H1 (cell line): ENCODE results near the gene ANKRD11. TPM values are rescaled to one million over a fixed set of nuclear protein-coding genes. Genes with fewer than 3 reads are reported as not detected.

ENCODE experiments used
- CTCF ChIA-PET: fragments of 300-600 bp; sonication (Branson Sonifier 250); formaldehyde crosslinking; loops from one replicate; lab custom pipeline; 2021; ENCODE audit not compliant: partially characterized antibody; lab: Charles Lee
- POLR2A ChIA-PET: fragments of 300-600 bp; sonication (Branson Sonifier 250); formaldehyde crosslinking; loops from one replicate; lab custom pipeline; 2021; ENCODE audit warnings: inconsistent platforms; ENCODE audit not compliant: partially characterized antibody; lab: Charles Lee
- DNase-seq, 2 experiments: peaks; one replicate each; pipeline versions ENCODE4 v3.0.0 to v3.0.0-alpha.2; 2010 to 2022; ENCODE audit warnings: low spot score in 2 of 2, low read depth in 1 of 2, mixed read lengths in 1 of 2
- FAIRE-seq: peaks from 2 replicates; lab custom pipeline; 2011; peaks lifted over from hg19 to GRCh38; lab: Jason Lieb, UNC
- H2AFZ ChIP-seq: 2 replicates; pipeline ENCODE4 v1.8.1; 2012; ENCODE audit warnings: low read length, inconsistent platforms
- H2AK5ac ChIP-seq: 2 replicates; pipeline ENCODE4 v1.6.1; 2013; ENCODE audit warnings: low read depth, low read length
- H2BK120ac ChIP-seq: replicated peaks from 2 replicates; pipeline ENCODE3; 2013; ENCODE audit warnings: low read depth, low read length, inconsistent platforms
- H2BK12ac ChIP-seq: 2 replicates; pipeline ENCODE4 v1.6.1; 2013; ENCODE audit warnings: low read depth, low read length
- H2BK15ac ChIP-seq: 2 replicates; pipeline ENCODE4 v1.6.1; 2013; ENCODE audit warnings: low read length
- H2BK20ac ChIP-seq: 2 replicates; pipeline ENCODE4 v1.6.1; 2013; ENCODE audit warnings: low read length
- H2BK5ac ChIP-seq: 2 replicates; pipeline ENCODE4 v1.6.1; 2013; ENCODE audit warnings: low read depth, low read length
- H3K14ac ChIP-seq: 2 replicates; pipeline ENCODE4 v1.6.1; 2013; ENCODE audit warnings: inconsistent platforms; ENCODE audit not compliant: insufficient read length
- H3K18ac ChIP-seq: 2 replicates; pipeline ENCODE4 v1.6.1; 2013; ENCODE audit warnings: low read length; ENCODE audit errors: extremely low read depth
- H3K23ac ChIP-seq: 2 replicates; pipeline ENCODE4 v1.6.1; 2013; ENCODE audit warnings: inconsistent platforms; ENCODE audit not compliant: insufficient read length
- H3K23me2 ChIP-seq: 2 replicates; pipeline ENCODE4 v1.6.1; 2013; ENCODE audit warnings: low read depth, low read length
- H3K27ac ChIP-seq: 2 replicates; pipeline ENCODE4 v1.6.1; 2011; ENCODE audit warnings: low read depth, low read length, inconsistent platforms
- H3K27me3 ChIP-seq, 4 experiments: replicated peaks in 1 of 4; 1 replicate in 1 of 4; 2 replicates in 3 of 4; pipeline versions ENCODE4 v1.6.1 to v1.8.1; 2011 to 2013; ENCODE audit warnings: low read length in 3 of 4, mild to moderate bottlenecking in 3 of 4, inconsistent platforms in 2 of 4, mixed read lengths in 2 of 4, moderate library complexity in 1 of 4; ENCODE audit not compliant: control insufficient read depth in 3 of 4, insufficient read depth in 3 of 4; ENCODE audit errors: extremely low read depth in 1 of 4
- H3K36me3 ChIP-seq, 4 experiments: 2 replicates each; pipeline versions ENCODE4 v1.6.1 to v1.8.1; 2011 to 2013; ENCODE audit warnings: mild to moderate bottlenecking in 4 of 4, low read length in 3 of 4, moderate library complexity in 2 of 4, control low read depth in 1 of 4, inconsistent platforms in 1 of 4; ENCODE audit not compliant: insufficient read depth in 4 of 4, control insufficient read depth in 2 of 4
- H3K4ac ChIP-seq: replicated peaks from 2 replicates; pipeline ENCODE3; 2013; ENCODE audit warnings: low read length, low read depth, mixed read lengths, inconsistent platforms; ENCODE audit not compliant: insufficient read length
- H3K4me1 ChIP-seq, 4 experiments: replicated peaks in 1 of 4; 1 replicate in 1 of 4; 2 replicates in 3 of 4; pipeline versions ENCODE4 v1.6.1 to v1.8.1; 2011 to 2013; ENCODE audit warnings: low read length in 3 of 4, inconsistent platforms in 2 of 4, mixed read lengths in 1 of 4; ENCODE audit not compliant: insufficient read depth in 4 of 4, control insufficient read depth in 3 of 4
- H3K4me2 ChIP-seq, 2 experiments: 2 replicates each; pipeline versions ENCODE4 v1.6.1 to v1.8.1; 2011 to 2013; ENCODE audit warnings: low read depth in 2 of 2, low read length in 2 of 2, control low read depth in 1 of 2, inconsistent platforms in 1 of 2, mild to moderate bottlenecking in 1 of 2; ENCODE audit not compliant: insufficient read depth in 1 of 2
- H3K4me3 ChIP-seq, 4 experiments: fragments of 200-600, 300-600 bp in 1 of 4; sonication (generic), shearing (Covaris generic), sonication (Bioruptor Twin) in 1 of 4; 2 replicates each; pipeline versions ENCODE4 v1.5.1 to v1.8.1; 2011 to 2016; ENCODE audit warnings: low read length in 4 of 4, low read depth in 3 of 4, control low read depth in 2 of 4, inconsistent platforms in 2 of 4, mild to moderate bottlenecking in 2 of 4, mixed read lengths in 1 of 4, moderate library complexity in 1 of 4; ENCODE audit not compliant: insufficient read depth in 2 of 4; ENCODE audit errors: extremely low read depth in 1 of 4
- H3K56ac ChIP-seq: replicated peaks from 2 replicates; pipeline ENCODE3; 2013; ENCODE audit warnings: low read depth, mild to moderate bottlenecking, mixed read lengths, low read length, inconsistent platforms; ENCODE audit not compliant: insufficient read length
- H3K79me1 ChIP-seq: 2 replicates; pipeline ENCODE4 v1.6.1; 2013; ENCODE audit warnings: low read depth, low read length, control low read depth
- H3K79me2 ChIP-seq, 2 experiments: 2 replicates each; pipeline versions ENCODE4 v1.6.1 to v1.8.1; 2012 to 2013; ENCODE audit warnings: low read length in 2 of 2, mild to moderate bottlenecking in 2 of 2, inconsistent platforms in 1 of 2; ENCODE audit not compliant: insufficient read depth in 2 of 2, control insufficient read depth in 1 of 2
- H3K9ac ChIP-seq, 4 experiments: replicated peaks in 1 of 4; 1 replicate in 1 of 4; 2 replicates in 3 of 4; pipeline versions ENCODE4 v1.6.1 to v1.8.1; 2011 to 2013; ENCODE audit warnings: low read depth in 3 of 4, low read length in 3 of 4, control low read depth in 2 of 4, mild to moderate bottlenecking in 2 of 4, moderate library complexity in 2 of 4, inconsistent platforms in 1 of 4; ENCODE audit errors: extremely low read depth in 1 of 4
- H3K9me3 ChIP-seq, 2 experiments: 2 replicates each; pipeline versions ENCODE4 v1.6.1 to v1.8.1; 2012 to 2013; ENCODE audit warnings: mild to moderate bottlenecking in 2 of 2, moderate library complexity in 2 of 2, control low read depth in 1 of 2, inconsistent platforms in 1 of 2, low read depth in 1 of 2, low read length in 1 of 2, mixed read lengths in 1 of 2; ENCODE audit not compliant: insufficient read depth in 2 of 2
- H4K20me1 ChIP-seq, 2 experiments: replicated peaks in 1 of 2; 2 replicates each; pipeline versions ENCODE3 to v1.8.1; 2011 to 2013; ENCODE audit warnings: inconsistent platforms in 2 of 2, low read length in 2 of 2, mild to moderate bottlenecking in 1 of 2; ENCODE audit not compliant: insufficient read depth in 2 of 2, control insufficient read depth in 1 of 2
- H4K5ac ChIP-seq: 2 replicates; pipeline ENCODE4 v1.6.1; 2013; ENCODE audit warnings: low read length, low read depth, mixed read lengths, inconsistent platforms; ENCODE audit not compliant: insufficient read length
- H4K8ac ChIP-seq: 2 replicates; pipeline ENCODE4 v1.8.0; 2013; ENCODE audit warnings: mild to moderate bottlenecking, moderate library complexity, low read length, inconsistent platforms; ENCODE audit not compliant: insufficient read depth; ENCODE audit errors: extremely low read depth
- H4K91ac ChIP-seq: replicated peaks from 2 replicates; pipeline ENCODE3; 2013; ENCODE audit warnings: low read length, mixed read lengths, inconsistent platforms; ENCODE audit not compliant: insufficient read length
- RXRA ChIP-seq: IDR thresholded peaks from 2 replicates; pipeline ENCODE4 v1.6.1; 2011; ENCODE audit warnings: low read depth, mild to moderate bottlenecking, low read length, moderate library complexity; ENCODE audit not compliant: insufficient read depth
- SIN3A ChIP-seq, 2 experiments: IDR thresholded peaks in 1 of 2; conservative IDR thresholded peaks in 1 of 2; 2 replicates each; pipeline ENCODE4 v1.6.1; 2011 to 2012; ENCODE audit warnings: low read length in 2 of 2, improper control_type of control experiment in 1 of 2, low read depth in 1 of 2, mild to moderate bottlenecking in 1 of 2
- WGBS, 2 experiments: shearing (Covaris generic) in 1 of 2; methylation state at CpG; one replicate each; pipeline versions ENCODE4 v1.1.6 to v1.1.7; 2013 to 2015; ENCODE audit warnings: low lambda C conversion rate in 2 of 2, mixed read lengths in 2 of 2, inconsistent platforms in 1 of 2, low coverage in 1 of 2, missing lambda C conversion rate in 1 of 2; ENCODE audit not compliant: insufficient replicate concordance in 2 of 2, insufficient coverage in 1 of 2, insufficient read length in 1 of 2; ENCODE audit errors: extremely low coverage in 1 of 2, missing lambda C conversion rate in 1 of 2; 5-methylcytosine and 5-hydroxymethylcytosine counted together
- polyA plus RNA-seq, 7 experiments: library from polyadenylated mRNA; depleted of rRNA in 3 of 7; stranded (reverse) in 5 of 7; unstranded in 2 of 7; fragments of >200 nt in 5 of 7; fragments of 200-250 nt in 2 of 7; gene quantifications; 1 replicate in 5 of 7; 2 replicates in 1 of 7; 4 replicates in 1 of 7; pipeline versions ENCODE4 v1.2.1 to v1.2.3, GENCODE V29; 2011 to 2013; ENCODE audit warnings: missing spikeins in 2 of 7, mixed read lengths in 2 of 7
- total RNA-seq: library from RNA; stranded (reverse); fragmentation: NEBNext Ultra II Directional; extraction: Animal tissue kit (Norgen Biotek cat#: 25700); gene quantifications from 2 replicates; pipeline ENCODE4 v1.2.1, GENCODE V29; 2021

The ANKRD11 gene
- total and polyA plus RNA-seq, 2 of the 8 experiments (the other 6 are each of a cell fraction or from before 2014, with no cell fraction given) = 46.5 to 142 TPM

- Histone ChIP-seq H3K9me3 (no peaks in the 10 kb centered on the region), H4K20me1 (peaks cover 46 to 52% of the 10 kb centered on the region in 2 experiments), H3K9ac (no peak overlapping the region), H3K4me2 (peak overlapping the region in 1 of 2 experiments; percentile 30; a peak in 1 of 4 replicates), H3K23ac (no peak overlapping the region), H3K79me1 (0 out of 2 replicates have a peak, but pooled peaks cover 3% of the 10 kb centered on the region), H3K56ac (no peak overlapping the region), H3K4me3 (no peak overlapping the region), H3K23me2 (peaks cover 4% of the 10 kb centered on the region), H2BK120ac (no peak overlapping the region), H4K5ac (no peak overlapping the region), H3K27me3 (no peaks in the 10 kb centered on the region), H2BK20ac (no peak overlapping the region), H4K91ac (no peak overlapping the region), H2AFZ (no peak overlapping the region), H2BK15ac (no peak overlapping the region), H4K8ac (no peak overlapping the region), H2BK5ac (no peak overlapping the region), H2AK5ac (no peak overlapping the region), H3K27ac (no peak overlapping the region), H3K4ac (no peak overlapping the region), H3K79me2 (peaks cover 81 to 91% of the 10 kb centered on the region in 2 experiments), H3K36me3 (no peaks in the 10 kb centered on the region), H3K4me1 (peaks cover 6 to 22% (median 14%) of the 10 kb centered on the region in 4 experiments), H2BK12ac (no peak overlapping the region), H3K18ac (no peak overlapping the region; the same call in 1 of the 2 replicates), H3K14ac (no peak overlapping the region)
- no peak for DNase-seq
- ChIA-PET POLR2A (interaction anchor here (0.8 to 2.9 kb wide), 11 partner anchors 8 to 162 kb away, joined by 3 to 15 read pairs (median 5); partner anchors contain the start of gene SPG7), CTCF (interaction anchor here (0.9 to 1.7 kb wide), 2 partner anchors 10 to 192 kb away, joined by 3 to 4 read pairs; no protein-coding TSS in a partner anchor)
- WGBS, 2 experiments = 74% methylated on average over 11 of the region's 11 CpGs; no CpG with 5 or more reads in 1 of the 2 experiments
- FAIRE-seq = no peak
- 0 out of 4 replicates have a peak, but pooled peaks of 1 of the 2 experiments have one; percentile 33 for TF ChIP-seq SIN3A (conservative IDR thresholded peaks at IDR 0.05 in 1 of 2, IDR thresholded peaks at IDR 0.05 in 1 of 2; ENCODE audit: low read depth in 1 of 2, low read length in 2 of 2)
- no peak for TF ChIP-seq RXRA
Observed at GRCh38 chr16:89484923-89485679, 5.3 kb downstream of the ANKRD11 start.
